GM12864 (cell line): Measurements from ENCODE around the gene CEP72.

Experiments used
- DNase-seq: peaks from one replicate; pipeline ENCODE4 v3.0.0-alpha.2; 2011; ENCODE audit warnings: low read depth
- H3K4me3 ChIP-seq: 2 replicates; pipeline ENCODE4 v1.5.1; 2011; ENCODE audit warnings: mild to moderate bottlenecking, low read depth, low read length, control low read depth
- TF ChIP-seq, protein P1 (sequence below): IDR thresholded peaks from 2 replicates; pipeline ENCODE4 v1.5.1; 2011; ENCODE audit warnings: low read depth, mild to moderate bottlenecking, moderate library complexity, low read length, control low read depth, inconsistent platforms; ENCODE audit errors: missing control alignments

Gene CEP72

DNA sequence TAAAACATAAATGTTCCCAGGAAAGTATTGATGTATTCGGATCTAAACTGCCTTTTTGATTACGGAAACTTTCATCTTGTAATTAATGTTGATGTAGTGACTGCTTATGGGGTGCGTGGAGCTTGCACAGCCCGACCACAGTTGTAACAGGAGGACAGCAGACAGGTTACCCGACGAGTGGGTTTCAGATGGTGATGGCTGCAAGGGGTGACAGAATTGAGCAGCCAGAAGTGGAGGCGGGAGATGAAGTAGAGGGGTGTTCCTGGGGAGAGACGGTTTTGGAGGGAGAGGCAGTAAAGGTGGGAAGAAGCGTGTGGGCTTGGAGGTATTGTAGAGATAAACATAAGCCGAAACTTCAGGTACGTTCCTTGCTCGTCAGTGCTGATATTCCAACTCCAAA, 5.8 kb downstream of the CEP72 start:
- TF ChIP-seq, protein P1, sequence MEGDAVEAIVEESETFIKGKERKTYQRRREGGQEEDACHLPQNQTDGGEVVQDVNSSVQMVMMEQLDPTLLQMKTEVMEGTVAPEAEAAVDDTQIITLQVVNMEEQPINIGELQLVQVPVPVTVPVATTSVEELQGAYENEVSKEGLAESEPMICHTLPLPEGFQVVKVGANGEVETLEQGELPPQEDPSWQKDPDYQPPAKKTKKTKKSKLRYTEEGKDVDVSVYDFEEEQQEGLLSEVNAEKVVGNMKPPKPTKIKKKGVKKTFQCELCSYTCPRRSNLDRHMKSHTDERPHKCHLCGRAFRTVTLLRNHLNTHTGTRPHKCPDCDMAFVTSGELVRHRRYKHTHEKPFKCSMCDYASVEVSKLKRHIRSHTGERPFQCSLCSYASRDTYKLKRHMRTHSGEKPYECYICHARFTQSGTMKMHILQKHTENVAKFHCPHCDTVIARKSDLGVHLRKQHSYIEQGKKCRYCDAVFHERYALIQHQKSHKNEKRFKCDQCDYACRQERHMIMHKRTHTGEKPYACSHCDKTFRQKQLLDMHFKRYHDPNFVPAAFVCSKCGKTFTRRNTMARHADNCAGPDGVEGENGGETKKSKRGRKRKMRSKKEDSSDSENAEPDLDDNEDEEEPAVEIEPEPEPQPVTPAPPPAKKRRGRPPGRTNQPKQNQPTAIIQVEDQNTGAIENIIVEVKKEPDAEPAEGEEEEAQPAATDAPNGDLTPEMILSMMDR: no peak
- H3K4me3 ChIP-seq: no peak overlapping the region
- DNase-seq: no peak

DNA sequence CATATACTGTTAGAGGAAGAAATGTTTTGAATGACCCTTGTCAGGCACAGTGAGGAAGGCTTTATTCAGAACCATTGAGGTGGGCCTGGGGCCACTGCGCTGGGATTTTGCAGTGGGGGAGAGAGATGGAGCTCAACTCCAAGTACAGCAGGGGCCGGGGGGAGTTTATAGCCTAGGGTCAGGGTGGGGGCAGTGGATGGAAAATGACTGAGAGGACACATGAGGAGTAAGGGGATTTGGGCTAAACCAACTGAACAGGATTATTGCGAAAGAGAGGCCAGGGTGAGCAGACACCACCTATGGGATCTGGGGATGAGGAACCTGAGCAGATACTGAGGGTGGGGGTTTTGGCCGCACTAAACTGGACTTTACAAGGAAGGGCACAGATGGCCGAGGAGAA, 6.3 kb downstream of the CEP72 start:
- no peak overlapping the region for H3K4me3 ChIP-seq
- TF ChIP-seq, protein P1: no peak
- DNase-seq: no peak

DNA sequence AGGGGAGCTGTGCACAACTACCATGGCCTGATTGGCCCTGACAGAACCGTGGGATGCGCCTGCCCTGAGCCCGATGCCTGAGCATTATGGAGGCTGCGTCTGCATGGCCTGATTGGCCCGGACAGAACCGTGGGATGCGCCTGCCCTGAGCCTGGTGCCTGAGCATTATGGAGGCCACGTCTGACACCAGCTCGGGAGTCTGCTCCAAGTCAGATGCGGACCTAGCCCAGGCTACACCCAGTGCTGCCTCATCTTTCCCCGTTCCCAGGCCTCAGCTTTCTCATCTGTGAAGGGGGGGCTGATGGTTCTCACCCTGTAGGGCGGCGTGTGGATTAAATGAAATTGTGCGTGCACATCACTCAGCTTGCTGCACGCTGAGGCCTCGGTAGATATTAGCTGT, 7.3 kb downstream of the CEP72 start:
- H3K4me3 ChIP-seq: no peak overlapping the region
- DNase-seq: no peak
- TF ChIP-seq, protein P1: no peak

DNA sequence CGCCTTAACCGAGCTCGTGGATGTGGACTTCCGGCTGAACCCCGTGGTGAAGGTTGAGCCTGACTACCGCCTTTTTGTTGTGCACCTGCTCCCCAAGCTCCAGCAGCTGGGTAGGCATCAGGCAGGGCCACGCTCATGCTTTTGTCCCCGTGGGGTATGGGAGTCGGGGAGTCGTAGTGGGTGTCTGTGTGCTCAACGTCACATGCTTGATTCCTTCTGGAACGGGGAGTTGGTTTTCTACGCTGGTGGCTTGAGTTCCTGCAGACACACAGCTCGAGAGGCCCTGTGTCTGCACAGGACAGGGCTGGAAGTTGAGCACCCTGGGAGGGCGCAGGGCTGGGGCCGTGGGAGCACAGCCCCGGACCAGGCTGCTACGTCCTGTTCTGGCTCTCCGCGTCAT, 8.0 kb downstream of the CEP72 start:
- no peak for DNase-seq
- H3K4me3 ChIP-seq: no peak overlapping the region
- TF ChIP-seq, protein P1: no peak

DNA sequence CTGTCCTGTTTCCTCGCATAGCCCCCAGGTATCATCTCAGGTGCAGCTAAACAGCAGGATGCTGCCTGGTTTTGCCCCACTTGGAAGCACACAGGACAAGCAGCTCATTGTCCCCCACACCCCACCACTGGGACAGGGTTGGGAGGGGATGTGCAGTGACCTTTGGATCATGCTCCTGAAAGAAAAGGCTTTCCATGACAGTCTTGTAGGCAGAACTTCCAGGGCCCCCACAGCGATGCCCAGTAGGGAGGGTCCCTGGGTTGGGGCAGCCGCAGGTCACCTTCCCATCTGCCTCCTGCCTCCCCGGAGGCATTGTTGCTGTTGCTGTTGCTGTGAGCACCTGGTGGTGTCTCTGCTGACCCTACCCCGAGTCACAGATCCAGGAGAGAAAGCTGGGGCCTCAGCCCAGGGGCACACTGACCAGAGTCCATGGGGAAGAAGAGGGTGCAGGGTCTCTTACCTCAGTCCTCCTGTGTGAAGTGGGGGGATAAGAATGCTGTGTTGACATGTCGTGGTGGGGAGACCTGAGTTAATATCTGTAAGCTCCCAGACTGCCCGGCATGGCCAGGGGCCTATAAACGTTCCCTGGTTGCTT, 8.5 kb downstream of the CEP72 start:
- TF ChIP-seq, protein P1: no peak
- DNase-seq: no peak
- no peak overlapping the region for H3K4me3 ChIP-seq

DNA sequence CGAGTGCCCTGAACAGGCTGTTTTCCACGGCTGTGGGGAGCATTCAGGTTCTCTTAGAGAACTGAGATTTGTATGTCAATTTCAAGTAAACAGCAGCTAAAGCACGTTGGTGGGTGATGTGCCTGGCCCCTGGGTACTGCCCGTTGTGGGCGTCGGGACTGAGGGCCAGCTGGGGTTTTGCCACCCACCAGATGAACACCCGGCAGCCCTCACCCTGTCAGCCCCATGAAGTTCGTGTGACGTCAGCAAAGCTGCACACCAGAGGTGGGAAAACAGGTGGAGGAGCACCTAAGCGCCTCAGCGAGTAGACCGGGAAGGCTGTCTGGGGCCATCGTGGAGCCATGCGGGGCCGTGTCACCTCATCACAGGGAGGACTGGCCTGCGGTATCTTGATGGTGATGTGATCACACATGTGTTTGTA, 9.2 kb downstream of the CEP72 start:
- DNase-seq: no peak
- TF ChIP-seq, protein P1: no peak
- no peak overlapping the region for H3K4me3 ChIP-seq

DNA sequence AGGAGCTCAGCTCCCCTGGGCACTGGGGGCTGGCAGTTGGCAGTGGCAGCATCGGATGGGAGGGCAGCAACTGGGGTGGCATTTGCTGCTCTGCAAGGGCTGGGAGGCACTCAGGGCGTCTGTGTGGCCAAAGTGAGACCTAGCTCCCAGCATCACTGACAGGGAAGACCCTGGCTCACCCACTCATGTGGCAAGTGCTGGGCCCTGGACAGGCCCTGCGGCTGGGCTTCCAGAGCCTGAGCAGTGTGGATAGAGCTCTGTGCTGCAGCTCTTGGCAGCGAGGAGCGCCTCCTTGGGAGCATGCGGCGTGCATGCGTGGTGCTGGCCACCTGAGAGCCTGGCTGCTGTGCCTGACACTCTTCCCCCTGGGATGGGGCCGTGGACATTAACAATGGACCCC, 10.2 kb downstream of the CEP72 start:
- DNase-seq: no peak
- H3K4me3 ChIP-seq: no peak overlapping the region
- TF ChIP-seq, protein P1: no peak
